Body of pancreas (tissue), 4 donors: ENCODE results near the gene NR2F6. TPM values are rescaled to one million over a fixed set of nuclear protein-coding genes. Genes with fewer than 3 reads are reported as not detected.

Experiments used
- ATAC-seq: fragments of 150-250 bp; one replicate; pipeline ENCODE4 v1.9.1; 2016
- DNase-seq, 4 donors: peaks; one replicate each; pipeline ENCODE4 v3.0.0-alpha.2; 2019
- H3K27ac ChIP-seq, 4 donors: fragments of 200-600 bp; sonication (generic); 1 replicate in 3 of 4; 2 replicates in 1 of 4; pipeline versions ENCODE4 v1.5.1 to v1.6.1; 2016 to 2019; ENCODE audit warnings: mild to moderate bottlenecking in 1 of 4, mixed read lengths in 1 of 4, moderate library complexity in 1 of 4
- H3K27me3 ChIP-seq, 2 donors: fragments of 200-600 bp; sonication (generic); one replicate each; pipeline ENCODE4 v1.6.0; 2016; ENCODE audit warnings: mild to moderate bottlenecking in 1 of 2
- H3K36me3 ChIP-seq, 2 donors: fragments of 200-600 bp; sonication (generic); replicated peaks in 1 of 2; 2 replicates each; pipeline ENCODE4 v1.5.1; 2016; ENCODE audit warnings: low read depth in 2 of 2; ENCODE audit not compliant: insufficient read depth in 1 of 2
- H3K4me1 ChIP-seq: fragments of 200-600 bp; sonication (generic); one replicate; pipeline ENCODE4 v1.6.0; 2016
- H3K4me3 ChIP-seq, 2 donors: fragments of 200-600 bp; sonication (generic); 1 replicate in 1 of 2; 2 replicates in 1 of 2; pipeline ENCODE4 v1.5.1; 2016 to 2019
- H3K9me3 ChIP-seq, 3 donors: fragments of 200-600 bp; sonication (generic); 1 replicate in 2 of 3; 2 replicates in 1 of 3; pipeline ENCODE4 v1.5.1; 2016
- CTCF ChIP-seq, 7 experiments: fragments of 450-650 bp in 4 of 7; fragments of 200-600 bp in 3 of 7; sonication (generic) in 3 of 7; IDR thresholded peaks; one replicate each; pipeline ENCODE4 v1.5.1; 2016 to 2019; ENCODE audit warnings: antibody characterized with exemption in 7 of 7
- POLR2A ChIP-seq, 3 donors: fragments of 450-650 bp; IDR thresholded peaks; one replicate each; pipeline ENCODE4 v1.6.1; 2016; ENCODE audit warnings: antibody characterized with exemption in 3 of 3, mild to moderate bottlenecking in 2 of 3
- WGBS, 2 donors: methylation state at CpG; one replicate each; pipeline ENCODE4 v1.1.5; 2017; 5-methylcytosine and 5-hydroxymethylcytosine counted together
- intact Hi-C: fragments of 100-400 bp; cut with DNase I; formaldehyde crosslinking; loops from one replicate; pipeline ENCODE4 v1.15.1; 2023
- total RNA-seq, 2 donors: library from RNA; depleted of rRNA; stranded (reverse); fragments of >200 nt; gene quantifications; one replicate each; pipeline ENCODE4 v1.1.0, GENCODE V29; 2016

Gene NR2F6
- total RNA-seq, 2 donors from 2014 or later, result 67.6 to 83.3 TPM

GRCh38 chr19:17210296-17210695, 35.4 kb downstream of the NR2F6 start:
- DNase-seq (no peak), ATAC-seq (no peak)
- intact Hi-C loops, result loop anchor here (10.0 kb wide), 1 partner anchor 135 kb away; the partner anchor contains the start of genes HAUS8 and MYO9B
- no peak overlapping the region for H3K27ac ChIP-seq
- peaks cover 8% of the 10 kb centered on the region for H3K4me1 ChIP-seq
- WGBS, 2 donors, result 84 to 87% methylated on average over 4 to 14 of the region's 14 CpGs
- no peaks in the 10 kb centered on the region for H3K27me3 ChIP-seq
- no peak overlapping the region for H3K4me3 ChIP-seq
- H3K36me3 ChIP-seq, result no peaks in the 10 kb centered on the region
- TF ChIP-seq CTCF (IDR thresholded peaks at IDR 0.05), result no peak
- no peak for TF ChIP-seq POLR2A (IDR thresholded peaks at IDR 0.05)
- no peaks in the 10 kb centered on the region for H3K9me3 ChIP-seq

- Histone ChIP-seq H3K4me3 (no peak overlapping the region), H3K4me1 (peaks cover 2% of the 10 kb centered on the region), H3K36me3 (no peaks in the 10 kb centered on the region), H3K27ac (no peak overlapping the region), H3K9me3 (no peaks in the 10 kb centered on the region), H3K27me3 (no peaks in the 10 kb centered on the region)
- 75 to 81% methylated on average over 23 to 28 of the region's 28 CpGs for WGBS, 2 donors
- ATAC-seq (no peak), DNase-seq (no peak)
- TF ChIP-seq POLR2A (IDR thresholded peaks at IDR 0.05), result no peak
- no peak for TF ChIP-seq CTCF (IDR thresholded peaks at IDR 0.05)
- intact Hi-C loops, result loop anchor here (10.0 kb wide), 1 partner anchor 135 kb away; the partner anchor contains the start of genes HAUS8 and MYO9B
Observed at GRCh38 chr19:17209126-17210036, 36.3 kb downstream of the NR2F6 start.

- Histone ChIP-seq H3K9me3 (no peaks in the 10 kb centered on the region), H3K4me3 (no peak overlapping the region), H3K27ac (no peak overlapping the region), H3K4me1 (no peaks in the 10 kb centered on the region), H3K36me3 (peaks cover 0 to 10% of the 10 kb centered on the region in 2 donors), H3K27me3 (no peaks in the 10 kb centered on the region)
- no peak for ATAC-seq
- TF ChIP-seq CTCF (IDR thresholded peaks at IDR 0.05) (no peak), POLR2A (IDR thresholded peaks at IDR 0.05) (no peak)
- no peak for DNase-seq
- intact Hi-C loops, result no loop called here
- 88 to 92% methylated on average over 20 to 25 of the region's 25 CpGs for WGBS, 2 donors
Observed at GRCh38 chr19:17206736-17207581, 38.8 kb downstream of the NR2F6 start.

DNA sequence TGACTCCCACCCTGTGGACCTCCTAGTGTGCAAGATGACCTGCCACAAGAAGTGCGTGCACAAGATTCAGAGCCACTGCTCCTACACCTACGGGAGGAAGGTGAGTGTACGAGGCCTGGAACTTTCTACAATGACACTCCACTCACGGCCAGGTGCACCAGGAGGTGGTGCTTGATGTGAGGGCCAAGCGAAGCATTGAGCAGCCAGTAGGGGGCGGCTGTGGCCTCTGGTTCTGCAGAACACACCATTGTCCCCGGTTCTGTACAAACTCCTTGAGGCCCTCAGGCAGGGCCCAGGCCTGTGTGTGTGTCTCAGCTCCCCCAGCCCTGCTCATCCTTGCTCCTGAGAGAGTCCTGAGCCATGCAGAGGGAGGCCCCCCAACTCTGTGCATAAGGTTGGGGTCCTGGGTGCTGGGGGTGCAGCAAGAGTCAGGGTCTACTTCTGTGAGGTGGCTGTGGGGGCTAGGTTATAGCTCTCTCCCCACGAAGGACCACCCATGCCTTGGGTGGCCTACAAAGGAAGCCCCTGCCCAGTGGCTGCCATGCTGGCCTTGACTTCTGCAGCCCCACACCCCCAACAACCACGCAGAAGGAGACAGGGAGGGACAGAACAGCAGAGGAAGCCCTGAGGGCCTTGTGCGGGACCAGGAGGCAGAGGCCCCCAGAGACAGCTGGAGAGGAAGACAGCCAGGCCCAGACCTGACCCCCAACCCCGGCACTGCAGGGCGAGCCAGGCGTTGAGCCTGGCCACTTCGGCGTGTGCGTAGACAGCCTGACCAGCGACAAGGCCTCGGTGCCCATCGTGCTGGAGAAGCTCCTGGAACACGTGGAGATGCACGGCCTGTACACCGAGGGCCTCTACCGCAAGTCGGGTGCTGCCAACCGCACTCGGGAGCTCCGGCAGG, 40.2 kb downstream of the NR2F6 start:
- Histone ChIP-seq H3K27me3 (no peaks in the 10 kb centered on the region), H3K36me3 (peaks cover 0 to 21% of the 10 kb centered on the region in 2 donors), H3K27ac (no peak overlapping the region), H3K9me3 (no peaks in the 10 kb centered on the region), H3K4me3 (no peak overlapping the region), H3K4me1 (no peaks in the 10 kb centered on the region)
- intact Hi-C loops, result no loop called here
- DNase-seq (peak; percentile 78 to 89 (median 82)), ATAC-seq (peak; percentile 81)
- no peak for TF ChIP-seq POLR2A (IDR thresholded peaks at IDR 0.05)
- TF ChIP-seq CTCF (IDR thresholded peaks at IDR 0.05), result peak; percentile 51 to 91 (median 80)
- WGBS, 2 donors, result 37 to 70% methylated on average over 8 to 25 of the region's 27 CpGs
